Measurements from ENCODE around the gene FAM186B.
"Not testable (repeated sequence)": the region's sequence is repeated elsewhere in the genome, so short reads cannot be mapped to it uniquely, and the experiment has no call there.

The FAM186B gene, protein sequence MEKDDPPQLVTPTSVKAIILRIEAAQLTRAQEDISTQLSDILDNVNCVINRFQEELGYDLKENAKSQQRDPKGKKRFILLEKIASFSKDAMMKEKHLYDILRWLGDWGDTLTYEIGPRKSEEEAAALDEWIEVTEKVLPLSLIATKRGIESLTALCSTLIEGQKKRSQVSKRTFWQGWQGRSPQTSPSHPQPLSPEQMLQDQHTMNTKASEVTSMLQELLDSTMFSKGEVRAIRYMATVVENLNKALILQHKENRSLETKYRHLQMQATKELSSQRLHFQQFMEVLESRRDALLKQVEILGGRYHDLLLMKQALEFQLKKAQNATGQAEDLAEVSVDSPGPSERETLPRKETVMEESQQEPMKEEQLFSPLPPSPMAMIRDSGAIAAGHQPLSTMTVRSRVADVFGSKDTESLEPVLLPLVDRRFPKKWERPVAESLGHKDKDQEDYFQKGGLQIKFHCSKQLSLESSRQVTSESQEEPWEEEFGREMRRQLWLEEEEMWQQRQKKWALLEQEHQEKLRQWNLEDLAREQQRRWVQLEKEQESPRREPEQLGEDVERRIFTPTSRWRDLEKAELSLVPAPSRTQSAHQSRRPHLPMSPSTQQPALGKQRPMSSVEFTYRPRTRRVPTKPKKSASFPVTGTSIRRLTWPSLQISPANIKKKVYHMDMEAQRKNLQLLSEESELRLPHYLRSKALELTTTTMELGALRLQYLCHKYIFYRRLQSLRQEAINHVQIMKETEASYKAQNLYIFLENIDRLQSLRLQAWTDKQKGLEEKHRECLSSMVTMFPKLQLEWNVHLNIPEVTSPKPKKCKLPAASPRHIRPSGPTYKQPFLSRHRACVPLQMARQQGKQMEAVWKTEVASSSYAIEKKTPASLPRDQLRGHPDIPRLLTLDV

DNA sequence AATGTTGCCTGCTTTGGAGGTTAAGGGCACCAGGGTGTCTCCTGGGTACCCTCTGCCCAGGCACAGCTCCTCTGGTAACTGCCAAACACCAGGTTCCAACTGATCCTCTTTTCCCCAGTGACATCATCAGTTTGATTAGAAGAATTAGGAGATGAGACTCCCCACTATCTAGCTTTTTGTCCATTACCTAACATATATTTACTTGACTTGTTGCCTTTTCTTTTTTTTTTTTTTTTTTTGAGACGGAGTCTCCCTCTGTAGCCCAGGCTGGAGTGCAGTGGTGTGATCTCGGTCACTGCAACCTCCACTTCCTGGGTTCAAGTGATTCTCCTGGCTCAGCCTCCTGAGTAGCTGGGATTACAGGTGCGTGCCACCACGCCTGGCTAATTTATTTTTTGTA, at the start of gene FAM186B:
FAM186B (minus strand) TSS at position 101 of the 400 bp plus-strand sequence. CDS start 162 bp downstream, outside the sequence.
- DNase-seq, result not testable (repeated sequence)

DNA sequence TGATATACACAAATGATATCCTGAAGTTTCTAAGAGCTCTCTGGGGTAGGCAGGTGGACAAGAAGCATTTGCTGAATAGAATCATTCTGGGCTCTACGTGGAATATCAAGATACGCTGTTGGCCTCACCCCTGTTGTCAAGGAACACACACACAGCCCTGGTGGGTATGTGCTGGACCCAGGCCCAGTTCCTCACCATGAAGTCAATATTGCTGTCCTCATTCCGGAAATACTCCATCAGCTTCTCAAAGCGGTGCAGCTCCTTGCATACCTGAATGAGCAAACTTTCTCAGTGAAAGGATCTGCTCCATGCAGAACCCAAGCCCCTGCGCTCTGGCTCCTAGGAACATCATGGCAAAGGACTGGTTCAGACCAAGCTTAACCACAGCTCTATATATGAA, 49.3 kb upstream of the FAM186B start:
- no peak for DNase-seq

DNA sequence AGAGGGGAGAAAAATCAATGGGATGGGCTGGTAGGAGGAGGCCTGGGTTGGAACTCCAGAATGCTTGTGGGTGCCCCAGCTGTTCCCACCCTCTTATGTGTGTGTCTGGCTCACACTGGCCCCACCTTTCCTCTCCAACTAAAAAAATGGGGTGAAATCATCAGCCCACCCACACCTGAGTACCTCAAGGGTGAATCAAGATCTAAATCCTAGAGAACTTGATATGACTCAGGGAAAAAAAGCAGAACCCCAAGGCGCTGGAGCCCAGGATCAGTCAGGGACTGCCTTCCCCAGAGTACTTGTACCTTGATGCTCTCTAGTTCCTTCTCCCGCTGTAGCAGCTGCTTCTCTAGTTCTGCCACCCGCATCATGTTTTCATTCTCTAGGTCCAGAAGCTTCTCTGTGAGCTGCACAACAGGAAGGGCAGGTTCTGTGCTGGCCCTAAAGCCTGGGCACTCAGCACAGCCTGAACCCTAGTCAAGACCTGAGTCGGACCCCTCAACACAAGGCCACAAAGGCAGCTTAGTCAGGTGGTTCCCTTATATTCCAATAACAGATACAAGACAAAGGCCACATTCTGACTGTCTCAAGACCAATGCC, 47.6 kb upstream of the FAM186B start:
- no peak for DNase-seq

DNA sequence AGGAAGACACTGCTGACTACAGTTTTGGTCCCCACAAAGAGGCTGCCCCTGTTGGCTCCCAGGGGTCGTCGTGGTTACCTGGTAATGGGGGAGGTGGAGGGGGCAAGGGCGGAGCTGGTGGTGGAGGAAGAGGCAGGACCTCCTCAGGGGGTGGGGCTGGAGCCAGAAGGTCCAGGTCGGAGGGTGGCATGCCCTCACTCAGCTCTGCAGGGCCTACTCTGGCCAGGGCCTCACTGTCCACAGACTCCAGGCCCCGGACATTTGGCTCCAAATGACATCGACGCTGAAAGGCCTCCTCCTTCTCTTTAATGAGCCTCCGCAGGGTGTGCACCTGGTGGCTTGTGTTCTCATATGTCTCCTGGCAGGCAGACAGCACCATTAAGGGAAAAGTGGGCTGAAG, 46.4 kb upstream of the FAM186B start:
- DNase-seq, result no peak

DNA sequence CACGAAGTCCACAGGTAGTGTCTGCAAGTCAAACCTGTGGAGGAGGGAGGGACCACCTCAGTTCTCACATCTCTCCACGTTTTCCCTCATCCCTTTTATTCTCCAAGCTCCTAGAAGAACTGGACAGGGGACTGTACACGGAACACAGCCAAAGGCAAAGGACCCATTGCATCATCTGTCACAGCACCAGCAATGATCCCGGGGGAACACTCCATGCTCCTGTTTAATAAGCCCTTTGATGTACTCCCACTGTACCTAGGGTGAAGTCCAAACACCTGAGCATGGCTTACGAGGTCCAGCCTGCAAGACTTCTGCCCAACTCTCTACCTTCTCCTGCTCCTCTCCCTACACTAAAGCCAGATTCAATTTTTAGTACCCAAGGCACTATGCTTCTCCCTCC, 44.5 kb upstream of the FAM186B start:
- DNase-seq, result no peak

DNA sequence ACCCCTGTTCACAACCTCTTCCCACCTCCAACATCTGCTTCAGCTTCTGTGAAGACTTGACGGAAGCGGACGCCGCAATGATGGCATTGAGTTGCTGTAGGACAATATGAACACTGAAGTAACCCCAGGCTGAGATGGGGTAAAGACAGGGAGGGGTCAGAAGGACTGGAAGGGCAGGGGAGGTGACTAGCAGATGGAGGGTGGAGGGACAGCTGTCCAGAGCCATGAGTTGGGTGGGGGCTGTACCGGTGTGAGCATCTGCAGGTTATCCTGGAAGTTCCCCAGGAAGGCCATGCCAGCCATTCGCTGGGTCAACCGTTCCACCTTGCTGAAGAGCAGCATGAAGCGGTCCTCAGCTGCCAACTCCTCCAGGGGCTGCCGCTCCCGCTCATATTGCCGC, 44.0 kb upstream of the FAM186B start:
- DNase-seq, result no peak

DNA sequence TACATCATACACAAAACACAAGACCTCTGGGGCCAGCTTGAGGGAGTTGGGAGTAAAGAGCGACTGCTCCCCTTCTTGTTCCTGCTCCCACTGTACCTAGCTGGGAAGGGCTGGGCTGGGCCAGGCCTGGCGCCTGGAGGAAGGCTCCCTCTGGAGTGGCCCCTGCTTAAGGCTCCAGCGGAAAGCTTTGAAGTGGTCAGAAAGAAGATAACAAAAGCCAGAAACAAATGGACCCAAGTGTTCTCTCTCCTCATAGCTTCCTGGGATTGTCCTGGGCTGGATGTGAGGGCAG, 43.2 kb upstream of the FAM186B start:
- no peak for DNase-seq

DNA sequence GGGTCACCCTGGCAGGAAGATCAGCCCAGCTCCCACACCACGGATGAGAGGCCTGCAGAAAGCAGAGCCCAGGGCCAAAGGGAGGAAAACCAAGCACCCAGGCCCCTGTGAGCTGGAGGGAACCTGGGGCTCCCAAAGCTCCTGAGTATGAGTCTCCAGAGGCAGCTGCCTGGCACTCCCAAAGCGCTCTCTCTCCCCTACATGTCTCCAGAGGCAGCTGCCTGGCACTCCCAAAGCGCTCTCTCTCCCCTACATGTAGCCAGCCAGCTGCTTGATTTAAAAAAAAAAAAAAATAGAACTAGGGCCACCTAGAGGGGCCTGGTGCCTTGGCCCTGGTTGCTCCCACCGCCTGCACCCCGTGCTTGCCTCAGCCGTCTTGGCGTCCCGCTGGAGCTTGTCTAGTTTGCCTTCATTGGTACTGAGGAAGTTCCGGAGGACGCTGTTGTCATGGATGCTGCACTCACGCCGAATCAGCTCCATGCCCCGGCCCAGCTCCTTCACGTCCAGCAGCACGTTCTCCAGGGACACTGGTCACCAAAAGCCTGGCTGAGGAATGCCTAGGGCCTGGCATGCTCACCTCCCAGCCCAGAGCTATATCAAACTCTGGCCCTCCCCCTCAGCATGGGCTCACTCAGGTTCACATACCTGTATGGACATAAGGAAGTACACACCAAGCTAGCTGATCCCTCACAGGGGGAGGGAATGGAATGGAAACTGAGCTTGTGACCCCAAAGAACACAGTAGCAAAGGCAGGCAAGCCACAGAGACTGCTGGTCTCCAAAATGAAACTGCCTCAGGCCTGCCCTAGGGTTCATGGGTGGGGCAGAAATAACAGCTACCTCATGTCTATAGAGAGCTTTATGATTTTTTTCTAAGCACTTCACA, 42.6 kb upstream of the FAM186B start:
- no peak for DNase-seq

DNA sequence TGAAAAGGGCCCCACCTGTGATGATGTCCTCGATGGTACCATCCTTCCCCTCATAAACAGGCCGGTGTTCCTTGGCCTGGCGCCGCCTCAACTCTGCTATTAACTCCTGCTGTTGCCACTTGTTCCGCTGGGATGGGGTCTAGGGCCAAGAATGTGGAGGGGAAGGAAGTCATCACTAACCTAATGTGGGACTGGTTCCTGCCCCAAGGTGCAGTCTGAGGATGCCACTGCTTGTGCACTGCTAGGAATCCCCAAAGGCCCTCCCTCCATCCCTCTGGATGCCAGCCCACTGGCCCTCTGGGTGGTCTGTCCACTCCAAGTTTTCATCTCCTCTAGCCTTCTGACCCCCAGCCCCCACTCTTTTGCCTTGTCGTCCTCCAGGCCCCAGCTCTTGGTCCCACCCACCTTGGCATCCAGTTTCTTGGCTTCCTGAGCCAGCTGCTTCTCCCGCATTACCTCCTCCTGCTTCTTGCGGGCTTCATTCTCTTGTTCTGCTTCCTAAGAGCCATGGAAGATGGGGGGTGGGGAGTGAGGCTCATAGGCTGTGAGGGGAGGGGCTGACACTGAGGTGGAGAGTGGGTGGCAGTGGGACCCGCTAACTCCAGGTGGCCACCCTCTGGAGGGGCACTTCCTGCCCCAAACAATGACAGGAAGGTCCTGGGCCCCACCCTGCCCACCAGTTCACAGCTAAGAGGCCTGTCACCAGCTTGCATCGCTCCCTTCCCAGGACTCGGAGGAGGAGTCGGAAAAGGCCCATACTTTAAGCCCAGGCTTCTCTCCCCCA, 41.6 kb upstream of the FAM186B start:
- no peak for DNase-seq

DNA sequence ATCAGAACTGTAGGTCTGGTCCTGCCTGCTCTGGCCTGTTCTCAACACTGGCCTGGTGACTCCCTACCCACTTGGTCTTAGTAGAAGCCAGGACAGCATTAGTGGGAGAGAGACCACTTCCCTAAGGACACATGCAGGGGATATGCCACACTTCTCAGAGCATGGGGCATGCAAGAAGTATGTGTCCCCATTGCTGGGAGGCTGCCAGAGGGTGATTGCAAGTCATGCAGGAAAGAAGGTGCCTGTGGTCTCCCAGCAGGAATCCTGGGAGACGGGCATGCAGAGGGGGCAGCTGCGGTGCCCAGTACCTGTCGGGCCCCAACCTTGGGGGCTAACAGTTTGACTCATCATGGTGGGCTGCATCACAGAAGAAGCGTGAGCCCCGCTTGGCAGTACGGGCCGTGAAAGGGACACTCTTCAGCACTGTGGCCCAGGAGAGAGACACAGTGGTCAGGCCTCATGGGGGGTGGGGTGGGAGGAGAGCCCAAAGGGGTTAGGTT, 40.9 kb upstream of the FAM186B start:
- DNase-seq, result no peak

DNA sequence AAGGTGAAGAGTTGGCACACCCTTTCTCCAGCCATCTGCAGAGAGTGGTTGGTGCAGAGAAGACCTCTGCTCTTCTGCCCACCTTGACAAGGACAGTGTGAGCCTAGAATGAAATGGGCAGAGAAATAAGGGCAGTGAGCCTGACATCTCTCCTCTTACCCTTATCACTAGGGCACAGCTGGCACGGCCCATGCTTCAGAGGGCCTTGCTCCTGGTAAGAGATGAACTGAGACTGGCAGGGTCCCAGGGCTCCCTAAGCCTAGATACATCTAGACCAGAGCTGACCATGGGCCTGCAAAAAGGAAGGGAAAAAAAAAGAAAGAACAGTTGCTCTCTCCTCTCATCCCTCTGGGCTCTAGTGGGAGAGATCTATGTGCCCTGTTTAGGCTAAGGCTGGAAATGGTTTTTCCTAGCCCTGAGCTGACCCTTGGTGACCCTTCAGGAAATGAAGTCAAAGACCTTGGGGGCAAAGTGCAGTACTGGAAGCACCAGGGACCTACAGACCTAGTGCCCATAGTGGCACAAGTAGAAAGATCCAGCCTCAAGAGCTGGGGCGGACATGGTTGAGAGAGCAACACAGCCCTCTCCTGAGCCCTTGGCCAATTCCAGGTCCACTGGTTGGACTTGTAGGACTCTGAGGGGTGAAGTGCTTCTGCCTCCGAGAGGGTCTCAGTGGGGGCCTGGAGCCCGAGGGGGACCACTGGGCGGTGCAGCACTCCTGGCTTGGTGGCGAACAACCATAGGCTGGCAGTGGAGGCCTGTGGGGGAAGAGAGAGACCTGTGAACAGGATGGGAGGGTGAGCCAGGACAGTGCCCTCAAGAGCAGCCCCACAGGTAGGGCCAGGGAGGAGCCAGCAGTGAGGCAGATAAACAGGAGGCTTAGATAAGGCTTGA, 40.0 kb upstream of the FAM186B start:
- no peak for DNase-seq

DNA sequence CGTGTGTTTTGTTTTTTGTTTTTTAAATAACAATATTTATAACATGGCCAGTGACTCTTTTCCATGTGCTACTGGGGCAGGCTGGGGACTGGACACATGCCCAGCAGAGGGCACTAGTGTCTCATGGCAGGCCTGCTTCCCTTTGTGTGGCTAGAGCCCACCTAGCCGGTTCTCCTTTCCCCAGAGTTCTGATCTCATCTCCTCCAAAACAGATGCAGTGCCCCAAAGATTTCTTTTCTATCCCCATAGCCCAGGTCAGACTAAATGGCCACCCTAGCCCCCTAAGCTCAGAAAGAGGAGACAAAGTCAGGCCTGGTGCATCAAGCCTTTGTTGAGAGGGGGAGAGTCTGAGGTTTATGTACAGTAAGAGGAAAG, 39.2 kb upstream of the FAM186B start:
- peak; percentile 84 for DNase-seq

DNA sequence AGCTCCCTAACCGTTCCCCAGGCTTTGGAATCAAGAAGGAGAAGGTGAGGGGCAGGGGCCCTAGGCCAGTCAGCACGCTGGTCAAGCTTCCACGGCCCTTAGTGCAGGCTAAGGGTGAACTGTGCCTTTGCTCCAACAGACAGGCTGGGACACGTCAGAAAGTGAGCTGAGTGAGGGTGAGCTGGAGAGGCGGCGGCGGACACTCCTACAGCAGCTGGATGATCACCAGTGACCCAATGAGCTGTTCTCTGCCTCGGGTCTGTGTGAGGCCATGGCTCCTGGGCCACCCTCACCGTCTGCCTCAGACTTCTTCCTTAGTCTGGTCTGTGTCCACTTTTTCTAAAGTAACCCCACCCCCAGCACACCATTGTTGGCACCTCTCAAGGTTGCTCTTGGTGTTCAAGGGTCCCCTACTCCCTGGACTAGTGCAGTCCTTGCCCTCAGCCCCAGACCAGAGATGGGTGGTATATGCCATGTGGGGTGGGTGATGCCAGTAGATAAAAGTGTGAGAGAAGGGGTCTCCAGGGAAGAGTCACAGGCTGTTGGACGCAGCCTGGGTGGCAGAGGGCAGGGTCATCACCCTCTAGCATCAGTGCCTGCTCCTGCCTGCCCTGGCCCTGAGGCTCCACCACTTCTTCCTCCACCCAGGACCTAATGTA, 38.7 kb upstream of the FAM186B start:
- no peak for DNase-seq

DNA sequence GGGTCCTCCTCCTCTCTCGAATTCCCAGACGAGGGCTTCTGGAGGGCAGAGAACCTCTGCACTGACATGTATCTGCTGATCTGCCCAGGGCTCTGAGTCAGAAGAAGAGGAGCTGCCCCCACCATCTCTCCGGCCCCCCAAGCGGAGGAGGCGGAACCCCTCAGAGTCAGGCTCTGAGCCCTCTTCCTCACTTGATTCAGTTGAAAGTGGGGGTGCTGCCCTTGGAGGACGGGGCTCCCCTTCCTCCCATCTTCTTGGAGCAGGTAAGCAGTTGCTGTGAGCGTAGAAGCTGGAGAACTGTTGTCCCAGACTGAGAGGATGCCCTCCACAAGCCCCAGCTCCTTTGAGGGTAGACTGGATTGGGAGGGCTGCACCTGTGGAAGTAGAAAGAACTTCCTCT, 37.7 kb upstream of the FAM186B start:
- no peak for DNase-seq

DNA sequence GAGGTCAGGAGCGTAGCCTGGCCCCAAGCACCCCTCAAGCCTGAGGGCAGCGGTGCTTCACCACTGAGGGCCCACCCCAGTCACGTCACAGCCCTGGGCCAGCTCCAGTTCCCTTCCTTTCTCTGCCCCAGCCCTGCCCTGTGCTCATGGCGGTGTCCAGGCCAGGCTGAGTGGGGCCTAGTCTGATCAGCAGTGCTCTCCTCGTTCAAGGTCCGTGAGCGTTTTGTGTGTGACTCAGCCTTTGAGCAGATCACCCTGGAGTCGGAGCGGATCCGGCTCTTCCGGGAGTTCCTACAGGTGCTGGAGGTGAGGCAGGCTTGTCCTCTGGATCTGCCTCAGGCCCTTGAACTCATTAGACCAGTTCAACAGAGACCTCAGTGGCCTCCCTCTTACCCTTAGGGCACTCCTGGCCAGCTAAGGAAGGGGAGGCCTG, 36.9 kb upstream of the FAM186B start:
- no peak for DNase-seq

DNA sequence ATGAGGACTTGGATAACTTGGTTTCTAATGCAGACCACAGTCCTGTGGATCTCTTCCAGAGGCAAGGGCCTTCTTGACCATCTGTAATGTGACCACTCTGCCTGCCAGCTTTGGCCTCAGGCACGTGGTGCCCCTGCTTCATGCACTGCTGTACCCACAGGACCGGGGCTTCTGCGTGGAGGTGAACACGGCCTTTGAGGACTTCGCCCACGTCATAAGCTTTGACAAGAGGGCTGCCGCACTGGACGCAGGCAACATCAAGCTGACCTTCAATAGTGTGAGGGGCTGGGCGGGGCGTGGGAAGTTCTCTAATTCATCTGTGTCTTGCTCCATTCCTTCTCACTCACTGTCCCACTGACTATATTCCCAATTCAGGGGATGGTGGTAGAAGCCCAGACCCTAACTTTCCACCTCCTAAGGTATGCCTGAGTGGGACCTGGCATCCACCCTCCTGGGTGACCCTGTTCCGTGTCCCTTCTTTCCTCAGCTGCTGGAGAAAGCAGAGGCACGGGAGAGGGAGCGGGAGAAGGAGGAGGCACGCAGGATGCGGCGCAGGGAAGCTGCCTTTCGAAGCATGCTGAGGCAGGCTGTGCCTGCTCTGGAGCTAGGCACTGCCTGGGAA, 36.4 kb upstream of the FAM186B start:
- DNase-seq, result no peak

DNA sequence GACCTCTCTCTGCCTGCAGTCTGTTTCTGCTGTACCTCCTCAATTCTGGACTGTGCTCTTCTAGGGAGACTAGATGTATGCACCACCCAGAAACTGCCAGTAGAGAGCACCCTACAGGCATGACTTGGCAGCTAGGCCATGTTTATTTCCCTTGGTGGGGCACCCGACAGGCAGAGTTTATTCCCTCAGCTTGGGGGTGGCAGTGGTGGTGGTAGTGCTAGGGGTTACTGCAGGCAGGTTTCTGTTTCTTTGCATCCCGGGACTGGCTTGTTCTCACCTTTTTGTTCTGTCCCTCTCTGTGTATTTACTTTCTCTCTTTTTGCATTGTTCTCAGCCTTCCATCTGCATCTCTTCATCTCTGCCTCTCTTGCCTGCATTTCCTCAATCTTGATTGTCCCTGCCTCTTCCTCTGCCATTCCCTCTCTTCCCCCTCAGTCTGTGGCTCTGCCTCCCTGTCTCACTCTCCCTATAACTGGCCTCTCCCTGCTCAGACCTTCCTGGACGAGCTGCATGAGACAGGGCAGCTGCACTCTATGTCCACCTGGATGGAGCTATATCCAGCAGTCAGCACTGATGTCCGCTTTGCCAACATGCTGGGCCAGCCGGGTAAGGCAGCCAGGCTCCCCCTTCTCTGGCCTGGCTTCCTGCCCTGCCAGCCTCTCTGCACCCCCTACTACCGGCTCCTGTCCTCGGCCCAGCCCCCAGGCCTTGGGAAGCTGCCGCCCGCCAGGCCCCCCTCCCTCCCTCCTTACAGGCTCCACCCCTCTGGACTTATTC, 31.7 kb upstream of the FAM186B start:
- DNase-seq, result peak; percentile 59

DNA sequence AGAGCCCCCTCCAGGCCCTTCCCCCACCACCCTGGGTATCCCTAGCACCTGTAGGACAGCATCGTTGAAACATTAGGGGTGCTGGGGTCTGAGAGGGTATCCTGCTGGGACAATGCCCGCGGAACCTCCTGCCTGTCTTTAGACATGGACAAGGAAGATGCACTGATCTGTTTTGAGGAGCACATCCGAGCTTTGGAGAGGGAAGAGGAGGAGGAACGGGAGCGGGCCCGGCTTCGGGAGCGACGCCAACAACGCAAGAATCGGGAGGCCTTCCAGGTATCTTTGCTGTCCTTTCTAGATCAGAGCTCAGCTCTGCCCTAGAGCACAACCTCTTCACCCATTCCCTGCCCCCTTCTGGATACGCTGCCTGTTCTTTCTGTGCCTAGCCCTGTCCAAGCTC, 31.1 kb upstream of the FAM186B start:
- DNase-seq, result no peak

DNA sequence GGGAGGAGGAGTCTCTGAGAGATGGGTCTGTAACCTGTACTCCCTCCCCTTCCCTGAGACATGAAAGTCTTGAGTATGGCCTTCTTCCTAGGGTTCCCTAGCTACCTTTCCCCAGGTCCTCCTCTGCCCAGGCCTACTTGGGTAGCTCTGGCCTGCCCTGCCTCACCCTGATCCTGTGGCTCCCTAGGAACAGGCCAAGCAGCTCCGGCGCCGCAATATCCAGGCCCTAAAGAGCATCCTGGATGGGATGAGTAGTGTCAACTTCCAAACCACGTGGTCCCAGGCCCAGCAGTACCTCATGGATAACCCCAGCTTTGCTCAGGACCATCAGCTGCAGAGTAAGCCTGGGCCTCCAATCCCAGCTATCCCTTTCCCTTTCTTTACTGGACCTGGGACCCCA, 30.2 kb upstream of the FAM186B start:
- DNase-seq, result no peak
